GM18508 (cell line): Measurements from ENCODE around the gene ATP8B2.
"Not testable (repeated sequence)": the region's sequence is repeated elsewhere in the genome, so short reads cannot be mapped to it uniquely, and the experiment has no call there.

ENCODE experiments used
- ATAC-seq: cut with Tn5 transposase; IDR thresholded peaks from one replicate; pipeline ENCODE4 v1.9.1; 2021; ENCODE audit warnings: moderate number of reproducible peaks; ENCODE audit not compliant: insufficient read depth, unreplicated experiment

Gene ATP8B2

GRCh38 chr1:154344977-154345837 lies 19.9 kb downstream of the ATP8B2 start:
- ATAC-seq, result no peak

- no peak for ATAC-seq
Observed at GRCh38 chr1:154346276-154346917, 21.1 kb downstream of the ATP8B2 start.

- no peak for ATAC-seq
Observed at GRCh38 chr1:154347961-154348360, 22.6 kb downstream of the ATP8B2 start.

GRCh38 chr1:154348429-154349076 lies 23.2 kb downstream of the ATP8B2 start:
- no peak for ATAC-seq

- ATAC-seq, result no peak
Observed at GRCh38 chr1:154349121-154349520, 23.8 kb downstream of the ATP8B2 start.

- no peak for ATAC-seq
Observed at GRCh38 chr1:154350383-154350782, 25.1 kb downstream of the ATP8B2 start.

GRCh38 chr1:154351363-154352068 lies 26.2 kb downstream of the ATP8B2 start:
- ATAC-seq, result no peak

GRCh38 chr1:154352245-154352580 lies 26.9 kb downstream of the ATP8B2 start:
- ATAC-seq, result no peak

GRCh38 chr1:154352581-154353459 lies 27.5 kb downstream of the ATP8B2 start:
- no peak for ATAC-seq

- ATAC-seq, result no peak
Observed at GRCh38 chr1:154353460-154353904, 28.2 kb downstream of the ATP8B2 start.

- no peak for ATAC-seq
Observed at GRCh38 chr1:154353966-154354365, 28.6 kb downstream of the ATP8B2 start.

- ATAC-seq, result no peak
Observed at GRCh38 chr1:154358519-154358918, 33.2 kb downstream of the ATP8B2 start.

GRCh38 chr1:154360288-154360687 lies 35.0 kb downstream of the ATP8B2 start:
- ATAC-seq, result no peak

GRCh38 chr1:154360881-154361280 lies 35.6 kb downstream of the ATP8B2 start:
- ATAC-seq, result not testable (repeated sequence)

GRCh38 chr1:154361357-154361756 lies 36.0 kb downstream of the ATP8B2 start:
- ATAC-seq, result no peak

GRCh38 chr1:154371436-154371835 lies 46.1 kb downstream of the ATP8B2 start:
- no peak for ATAC-seq

- ATAC-seq, result not testable (repeated sequence)
Observed at GRCh38 chr1:154373777-154374357, 48.5 kb downstream of the ATP8B2 start.

- no peak for ATAC-seq
Observed at GRCh38 chr1:154379301-154379700, 54.0 kb downstream of the ATP8B2 start.
